Osteoblast (primary cell): Measurements from ENCODE around the gene HCLS1. TPM values are rescaled to one million over a fixed set of nuclear protein-coding genes. Genes with fewer than 3 reads are reported as not detected.

Source experiments
- DNase-seq: peaks from one replicate; pipeline ENCODE4 v3.0.0; 2011; ENCODE audit warnings: low spot score, mixed read lengths; ENCODE audit not compliant: insufficient read length; ENCODE audit errors: missing footprints
- H2AFZ ChIP-seq: 2 replicates; pipeline ENCODE4 v1.6.0; 2011; ENCODE audit warnings: mild to moderate bottlenecking, low read length
- H3K27ac ChIP-seq: 2 replicates; pipeline ENCODE4 v1.5.1; 2011; ENCODE audit warnings: mild to moderate bottlenecking, low read depth, low read length, moderate library complexity
- H3K27me3 ChIP-seq: 2 replicates; pipeline ENCODE4 v1.6.0; 2012; ENCODE audit warnings: mild to moderate bottlenecking, control low read depth, inconsistent platforms, low read length, moderate library complexity; ENCODE audit not compliant: insufficient read depth
- H3K36me3 ChIP-seq: 2 replicates; pipeline ENCODE4 v1.5.1; 2011; ENCODE audit warnings: mild to moderate bottlenecking, low read length, control low read depth, moderate library complexity; ENCODE audit not compliant: insufficient read depth
- H3K4me1 ChIP-seq: 2 replicates; pipeline ENCODE4 v1.5.1; 2011; ENCODE audit warnings: mild to moderate bottlenecking, low read length, control low read depth, moderate library complexity; ENCODE audit not compliant: insufficient read depth
- H3K4me2 ChIP-seq: 2 replicates; pipeline ENCODE4 v1.6.0; 2011; ENCODE audit warnings: mild to moderate bottlenecking, low read length; ENCODE audit not compliant: insufficient read depth
- H3K4me3 ChIP-seq: fragments of 200-600 bp; sonication (generic); 3 replicates; pipeline ENCODE4 v1.5.1; 2012; ENCODE audit warnings: mild to moderate bottlenecking, low read length, inconsistent platforms; ENCODE audit not compliant: insufficient read depth
- H3K79me2 ChIP-seq: 2 replicates; pipeline ENCODE4 v1.6.0; 2012; ENCODE audit warnings: mild to moderate bottlenecking, low read length, control low read depth, inconsistent platforms; ENCODE audit not compliant: insufficient read depth
- H3K9me3 ChIP-seq: 2 replicates; pipeline ENCODE4 v1.5.1; 2011; ENCODE audit warnings: low read depth, low read length, control low read depth
- H4K20me1 ChIP-seq: 2 replicates; pipeline ENCODE4 v1.6.0; 2012; ENCODE audit warnings: mild to moderate bottlenecking, low read length, control low read depth; ENCODE audit not compliant: insufficient read depth
- CTCF ChIP-seq: IDR thresholded peaks from 2 replicates; pipeline ENCODE4 v1.5.1; 2011; ENCODE audit warnings: mild to moderate bottlenecking, low read depth, low read length, moderate library complexity; ENCODE audit errors: extremely low read depth
- total RNA-seq: library from RNA; depleted of rRNA; stranded (reverse); fragments of >200 nt; gene quantifications from 2 replicates; pipeline ENCODE4 v1.2.3, GENCODE V29; 2012

HCLS1 gene
- total RNA-seq, 1 donor = 2.9 TPM

DNA sequence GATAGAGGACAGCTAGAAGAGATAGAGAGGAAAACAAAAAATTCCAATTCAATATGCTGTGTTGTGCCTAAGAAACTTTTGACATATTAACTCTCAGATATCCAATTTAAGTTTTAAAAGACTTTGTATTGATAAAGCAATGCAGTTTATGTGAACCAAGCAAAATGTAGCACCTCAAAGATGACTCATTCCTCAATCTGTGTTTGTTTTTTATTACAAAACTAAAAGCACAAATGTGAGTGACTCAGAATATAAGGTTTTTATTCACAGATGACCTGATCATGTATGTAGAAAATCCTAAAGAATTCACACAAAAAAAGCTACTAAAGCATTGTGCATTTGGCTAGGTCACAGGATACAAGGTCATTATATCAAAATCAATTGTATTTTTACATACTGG lies 11.1 kb downstream of the HCLS1 start:
- H3K27me3 ChIP-seq = no peaks in the 10 kb centered on the region
- no peak overlapping the region for H3K27ac ChIP-seq
- H3K9me3 ChIP-seq = no peaks in the 10 kb centered on the region
- no peaks in the 10 kb centered on the region for H3K4me1 ChIP-seq
- no peaks in the 10 kb centered on the region for H3K79me2 ChIP-seq
- H3K36me3 ChIP-seq = no peaks in the 10 kb centered on the region
- no peak overlapping the region for H3K4me2 ChIP-seq
- H4K20me1 ChIP-seq = no peaks in the 10 kb centered on the region
- no peak overlapping the region for H3K4me3 ChIP-seq
- TF ChIP-seq CTCF = no peak
- H2AFZ ChIP-seq = no peak overlapping the region
- DNase-seq = no peak

- Histone ChIP-seq H2AFZ (no peak overlapping the region), H3K27ac (no peak overlapping the region), H3K4me2 (no peak overlapping the region), H3K4me3 (no peak overlapping the region), H3K9me3 (no peaks in the 10 kb centered on the region), H3K79me2 (no peaks in the 10 kb centered on the region), H3K36me3 (no peaks in the 10 kb centered on the region), H3K4me1 (no peaks in the 10 kb centered on the region), H4K20me1 (no peaks in the 10 kb centered on the region), H3K27me3 (no peaks in the 10 kb centered on the region)
- TF ChIP-seq CTCF = no peak
- no peak for DNase-seq
Measured at GRCh38 chr3:121648219-121648958, 12.3 kb downstream of the HCLS1 start.

GRCh38 chr3:121645054-121645453 lies 15.6 kb downstream of the HCLS1 start:
- H3K9me3 ChIP-seq = no peaks in the 10 kb centered on the region
- H3K4me1 ChIP-seq = no peaks in the 10 kb centered on the region
- no peak overlapping the region for H2AFZ ChIP-seq
- no peaks in the 10 kb centered on the region for H4K20me1 ChIP-seq
- H3K79me2 ChIP-seq = no peaks in the 10 kb centered on the region
- DNase-seq = no peak
- no peak overlapping the region for H3K4me3 ChIP-seq
- no peaks in the 10 kb centered on the region for H3K27me3 ChIP-seq
- no peak overlapping the region for H3K27ac ChIP-seq
- no peak overlapping the region for H3K4me2 ChIP-seq
- TF ChIP-seq CTCF = no peak
- H3K36me3 ChIP-seq = no peaks in the 10 kb centered on the region

DNA sequence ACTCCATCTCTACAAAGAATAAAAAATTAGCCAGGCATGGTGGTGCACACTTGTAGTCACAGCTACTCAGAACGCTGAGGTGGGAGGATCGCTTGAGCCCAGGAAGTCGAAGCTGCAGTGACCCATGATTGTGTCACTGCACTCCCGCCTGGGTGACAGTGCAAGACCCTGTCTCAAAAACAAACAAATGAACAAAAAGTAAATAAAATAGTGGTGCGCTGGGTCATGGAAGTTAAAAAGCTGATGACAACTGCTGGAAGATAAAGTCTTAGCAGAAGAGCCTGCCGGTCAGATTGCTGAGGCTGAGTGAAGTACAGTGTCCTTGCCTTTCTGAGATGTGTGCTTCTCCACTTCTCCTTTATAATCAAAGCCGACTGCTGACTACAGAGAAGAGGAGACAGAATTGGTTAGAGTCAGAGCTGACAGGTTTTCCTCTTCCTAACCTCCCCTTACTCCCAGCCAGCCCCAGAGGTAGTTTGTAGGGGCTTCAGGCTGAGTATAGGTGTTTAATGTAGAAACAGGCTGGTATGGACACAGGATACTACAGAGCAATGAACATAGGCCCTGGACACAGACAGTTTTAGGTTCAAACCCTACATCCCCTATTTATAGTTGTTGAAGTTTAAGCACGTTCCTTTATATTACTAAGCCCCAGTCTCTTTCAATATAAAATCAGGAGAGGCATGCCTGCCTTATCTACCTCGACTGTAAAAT lies 17.9 kb downstream of the HCLS1 start:
- no peak overlapping the region for H2AFZ ChIP-seq
- TF ChIP-seq CTCF = no peak
- H3K4me3 ChIP-seq = no peak overlapping the region
- DNase-seq = no peak
- no peaks in the 10 kb centered on the region for H3K9me3 ChIP-seq
- no peaks in the 10 kb centered on the region for H3K79me2 ChIP-seq
- H3K4me1 ChIP-seq = no peaks in the 10 kb centered on the region
- H4K20me1 ChIP-seq = no peaks in the 10 kb centered on the region
- no peaks in the 10 kb centered on the region for H3K27me3 ChIP-seq
- no peaks in the 10 kb centered on the region for H3K36me3 ChIP-seq
- H3K4me2 ChIP-seq = no peak overlapping the region
- H3K27ac ChIP-seq = no peak overlapping the region
